Esophagus squamous epithelium (tissue), 5 donors: ENCODE results near the gene HSPG2. TPM values are rescaled to one million over a fixed set of nuclear protein-coding genes. Genes with fewer than 3 reads are reported as not detected.
"Not testable (repeated sequence)": the region's sequence is repeated elsewhere in the genome, so short reads cannot be mapped to it uniquely, and the experiment has no call there.

Source experiments
- DNase-seq: peaks from one replicate; lab custom pipeline; 2025; lab: John Stamatoyannopoulos, UW
- H3K27ac ChIP-seq, 4 donors: fragments of 200-600 bp; sonication (generic); one replicate each; pipeline ENCODE4 v1.5.1; 2016 to 2019; ENCODE audit warnings: mild to moderate bottlenecking in 1 of 4
- H3K27me3 ChIP-seq, 4 donors: fragments of 200-600 bp; sonication (generic); 1 replicate in 3 of 4; 2 replicates in 1 of 4; pipeline versions ENCODE4 v1.5.1 to v1.6.0; 2017 to 2021; ENCODE audit warnings: antibody characterized with exemption in 1 of 4
- H3K36me3 ChIP-seq, 3 donors: fragments of 200-600 bp; sonication (generic); one replicate each; pipeline ENCODE4 v1.5.1; 2016 to 2019
- H3K4me1 ChIP-seq, 3 donors: fragments of 200-600 bp; sonication (generic); one replicate each; pipeline ENCODE4 v1.5.1; 2017 to 2019
- H3K4me3 ChIP-seq, 4 donors: fragments of 200-600 bp; sonication (generic); 1 replicate in 3 of 4; 2 replicates in 1 of 4; pipeline ENCODE4 v1.5.1; 2016 to 2019; ENCODE audit warnings: mild to moderate bottlenecking in 2 of 4, moderate library complexity in 1 of 4
- H3K9me3 ChIP-seq, 3 donors: fragments of 200-600 bp; sonication (generic); one replicate each; pipeline ENCODE4 v1.5.1; 2016 to 2019
- CTCF ChIP-seq, 6 experiments: fragments of 450-650 bp in 4 of 6; fragments of 200-600 bp in 2 of 6; sonication (generic) in 2 of 6; IDR thresholded peaks; one replicate each; pipeline ENCODE4 v1.5.1; 2016 to 2019; ENCODE audit warnings: antibody characterized with exemption in 6 of 6, mild to moderate bottlenecking in 4 of 6, moderate library complexity in 4 of 6
- POLR2A ChIP-seq, 4 donors: fragments of 450-650 bp; IDR thresholded peaks; one replicate each; pipeline ENCODE4 v1.6.1; 2017; ENCODE audit warnings: antibody characterized with exemption in 4 of 4, mild to moderate bottlenecking in 4 of 4, moderate library complexity in 3 of 4
- WGBS, 2 donors: methylation state at CpG; one replicate each; pipeline ENCODE4 v1.1.5; 2018; 5-methylcytosine and 5-hydroxymethylcytosine counted together
- intact Hi-C: fragments of 100-400 bp; cut with DNase I; formaldehyde crosslinking; loops from one replicate; pipeline ENCODE4 v1.15.0; 2022
- total RNA-seq, 4 donors: library from RNA; depleted of rRNA; stranded (reverse); fragments of >200 nt; gene quantifications; one replicate each; pipeline ENCODE4 v1.1.0, GENCODE V29; 2016
- donor health status: DM: yes; HTN: yes; CAD: no.

Gene HSPG2
- total RNA-seq, 4 donors from 2014 or later: 44.9 to 107 (median 54.2) TPM

DNA sequence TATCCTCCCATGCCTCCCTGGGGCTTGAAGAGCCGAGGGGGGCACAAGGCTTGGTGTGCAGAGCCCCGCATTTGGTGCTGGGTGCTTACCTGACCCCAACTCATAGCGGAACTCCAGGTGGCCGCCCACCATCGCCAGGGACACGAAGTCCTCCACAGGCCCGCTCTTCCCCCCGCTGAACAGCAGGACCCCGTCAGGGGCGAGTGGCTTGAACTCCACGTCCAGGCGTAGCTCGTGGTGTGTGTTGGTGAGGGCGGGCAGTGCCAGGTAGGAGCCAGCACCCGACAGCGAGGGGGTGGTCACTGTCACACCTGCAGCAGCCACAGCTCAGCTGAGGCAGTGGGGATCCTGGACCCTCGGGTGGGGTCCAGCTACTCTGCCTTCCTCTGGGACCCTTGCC is 107.8 kb downstream of the HSPG2 start:
- DNase-seq: no peak
- Histone ChIP-seq H3K36me3 (peaks cover 44 to 100% (median 69%) of the 10 kb centered on the region in 3 donors), H3K4me1 (peaks cover 0 to 5% (median 0%) of the 10 kb centered on the region in 3 donors), H3K9me3 (peaks cover 0 to 4% (median 0%) of the 10 kb centered on the region in 3 donors), H3K4me3 (no peak overlapping the region), H3K27me3 (no peaks in the 10 kb centered on the region), H3K27ac (no peak overlapping the region)
- 93 to 100% methylated on average over 3 to 7 of the region's 17 CpGs for WGBS, 2 donors
- intact Hi-C loops: no loop called here
- TF ChIP-seq CTCF (IDR thresholded peaks at IDR 0.05): no peak
- TF ChIP-seq POLR2A (IDR thresholded peaks at IDR 0.05): no peak

DNA sequence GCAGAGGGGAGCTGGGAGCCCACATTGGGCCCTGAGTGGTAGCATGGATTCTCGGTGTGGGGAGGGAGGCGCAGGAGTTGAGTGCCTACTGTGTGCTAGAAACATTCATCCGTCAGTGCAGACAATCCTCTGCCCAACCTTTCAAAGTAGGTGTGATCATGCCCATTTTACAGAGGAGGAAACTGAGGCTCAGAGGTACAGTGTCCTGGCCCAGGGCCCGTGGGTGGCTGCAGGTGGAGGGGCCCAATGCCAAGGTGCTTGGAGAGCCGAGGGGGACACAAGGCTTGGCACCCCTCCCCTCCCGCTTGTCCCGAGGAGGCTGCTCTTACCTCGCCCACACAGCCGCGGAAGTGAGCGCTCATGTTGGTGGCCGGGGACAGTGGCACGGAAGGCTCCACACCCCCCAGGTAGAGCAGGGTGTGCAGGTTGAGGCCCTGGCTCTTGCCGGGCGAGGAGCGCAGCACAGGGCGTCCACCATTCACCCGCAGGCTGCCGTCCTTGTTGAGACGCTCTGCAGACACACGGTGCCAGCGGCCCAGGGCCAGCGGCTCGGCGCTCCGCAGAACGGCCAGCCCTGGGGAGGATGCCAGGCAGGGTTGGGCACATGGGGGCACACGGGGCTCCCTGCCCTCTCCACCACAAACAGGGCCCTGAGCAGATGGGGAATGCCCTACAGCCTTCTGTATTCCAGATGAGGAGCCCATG is 108.5 kb downstream of the HSPG2 start:
- intact Hi-C loops: no loop called here
- DNase-seq: no peak
- TF ChIP-seq POLR2A (IDR thresholded peaks at IDR 0.05) (no peak), CTCF (IDR thresholded peaks at IDR 0.05) (no peak)
- H3K4me1 ChIP-seq: peaks cover 0 to 5% (median 0%) of the 10 kb centered on the region in 3 donors
- no peaks in the 10 kb centered on the region for H3K9me3 ChIP-seq
- peaks cover 46 to 100% (median 73%) of the 10 kb centered on the region in 3 donors for H3K36me3 ChIP-seq
- no peak overlapping the region for H3K4me3 ChIP-seq
- WGBS, 2 donors: 93% methylated on average over 6 to 8 of the region's 28 CpGs
- H3K27me3 ChIP-seq: no peaks in the 10 kb centered on the region
- no peak overlapping the region for H3K27ac ChIP-seq

GRCh38 chr1:21828075-21828474 is 109.0 kb downstream of the HSPG2 start:
- H3K9me3 ChIP-seq: no peaks in the 10 kb centered on the region
- H3K4me3 ChIP-seq: no peak overlapping the region
- peaks cover 0 to 5% (median 0%) of the 10 kb centered on the region in 3 donors for H3K4me1 ChIP-seq
- intact Hi-C loops: no loop called here
- WGBS, 2 donors: 72 to 92% methylated on average over 4 to 5 of the region's 13 CpGs
- no peak for DNase-seq
- H3K27me3 ChIP-seq: no peaks in the 10 kb centered on the region
- TF ChIP-seq POLR2A (IDR thresholded peaks at IDR 0.05) (no peak), CTCF (IDR thresholded peaks at IDR 0.05) (no peak)
- H3K27ac ChIP-seq: no peak overlapping the region
- peaks cover 44 to 100% (median 71%) of the 10 kb centered on the region in 3 donors for H3K36me3 ChIP-seq

DNA sequence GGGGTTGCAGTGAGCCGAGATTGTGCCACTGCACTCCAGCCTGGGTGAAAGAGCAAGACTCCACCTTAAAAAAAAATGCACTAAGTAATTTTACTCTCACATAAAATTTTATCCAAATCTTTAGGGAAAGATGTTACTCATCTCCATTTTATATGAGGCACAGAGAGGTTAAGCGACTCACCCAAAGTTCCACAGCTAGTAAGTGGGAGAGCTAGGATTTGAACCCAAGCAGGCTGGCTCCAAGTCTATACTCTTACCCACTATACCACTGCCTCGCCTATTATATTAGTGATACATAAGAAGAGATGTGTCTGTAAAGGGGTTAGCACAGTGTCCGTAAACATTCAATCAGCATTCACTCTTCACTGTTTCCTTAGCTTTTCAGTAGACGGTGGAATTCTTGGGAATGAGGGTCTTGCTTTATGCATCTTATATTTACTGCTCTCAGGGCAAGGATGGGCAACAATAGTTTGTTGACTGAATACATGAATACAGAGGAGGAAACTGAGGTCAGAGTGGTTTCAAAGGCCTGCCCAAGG is 109.9 kb downstream of the HSPG2 start:
- intact Hi-C loops: no loop called here
- Histone ChIP-seq H3K4me1 (peaks cover 0 to 5% (median 0%) of the 10 kb centered on the region in 3 donors), H3K36me3 (peaks cover 49 to 100% (median 70%) of the 10 kb centered on the region in 3 donors), H3K27ac (no peak overlapping the region), H3K27me3 (no peaks in the 10 kb centered on the region), H3K4me3 (no peak overlapping the region), H3K9me3 (no peaks in the 10 kb centered on the region)
- DNase-seq: no peak
- 89 to 90% methylated on average over 5 of the region's 5 CpGs for WGBS, 2 donors
- TF ChIP-seq POLR2A (IDR thresholded peaks at IDR 0.05) (no peak), CTCF (IDR thresholded peaks at IDR 0.05) (no peak)

DNA sequence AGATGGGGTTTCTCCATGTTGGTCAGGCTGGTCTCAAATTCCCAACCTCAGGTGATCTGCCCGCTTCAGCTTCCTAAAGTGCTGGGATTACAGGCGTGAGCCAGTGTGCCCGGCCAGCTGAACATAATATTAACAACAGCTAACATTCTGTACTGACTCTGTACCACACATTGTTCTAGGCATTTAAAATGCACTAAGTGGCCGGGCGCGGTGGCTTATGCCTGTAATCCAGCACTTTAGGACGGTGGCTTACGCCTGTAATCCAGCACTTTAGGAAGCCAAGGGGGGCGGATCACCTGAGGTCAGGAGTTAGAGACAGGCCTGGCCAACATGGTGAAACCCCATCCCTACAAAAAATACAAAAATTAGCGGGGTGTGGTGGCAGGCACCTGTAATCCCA is 110.4 kb downstream of the HSPG2 start:
- H3K27me3 ChIP-seq, H3K4me1 ChIP-seq, H3K9me3 ChIP-seq, intact Hi-C loops, H3K27ac ChIP-seq, DNase-seq, H3K4me3 ChIP-seq: not testable (repeated sequence)
- WGBS, 2 donors: 85 to 89% methylated on average over 3 to 10 of the region's 10 CpGs
- H3K36me3 ChIP-seq: peaks cover 49 to 100% (median 71%) of the 10 kb centered on the region in 3 donors
